ENCODE results near the gene RHBDF2.
"Not testable (repeated sequence)": the region's sequence is repeated elsewhere in the genome, so short reads cannot be mapped to it uniquely, and the experiment has no call there.

The RHBDF2 gene

GRCh38 chr17:76525513-76525833, 24.2 kb upstream of the RHBDF2 start:
- not testable (repeated sequence) for DNase-seq (ENCODE audit: extremely low read depth in 1 of 2, low read depth in 1 of 2)

DNA sequence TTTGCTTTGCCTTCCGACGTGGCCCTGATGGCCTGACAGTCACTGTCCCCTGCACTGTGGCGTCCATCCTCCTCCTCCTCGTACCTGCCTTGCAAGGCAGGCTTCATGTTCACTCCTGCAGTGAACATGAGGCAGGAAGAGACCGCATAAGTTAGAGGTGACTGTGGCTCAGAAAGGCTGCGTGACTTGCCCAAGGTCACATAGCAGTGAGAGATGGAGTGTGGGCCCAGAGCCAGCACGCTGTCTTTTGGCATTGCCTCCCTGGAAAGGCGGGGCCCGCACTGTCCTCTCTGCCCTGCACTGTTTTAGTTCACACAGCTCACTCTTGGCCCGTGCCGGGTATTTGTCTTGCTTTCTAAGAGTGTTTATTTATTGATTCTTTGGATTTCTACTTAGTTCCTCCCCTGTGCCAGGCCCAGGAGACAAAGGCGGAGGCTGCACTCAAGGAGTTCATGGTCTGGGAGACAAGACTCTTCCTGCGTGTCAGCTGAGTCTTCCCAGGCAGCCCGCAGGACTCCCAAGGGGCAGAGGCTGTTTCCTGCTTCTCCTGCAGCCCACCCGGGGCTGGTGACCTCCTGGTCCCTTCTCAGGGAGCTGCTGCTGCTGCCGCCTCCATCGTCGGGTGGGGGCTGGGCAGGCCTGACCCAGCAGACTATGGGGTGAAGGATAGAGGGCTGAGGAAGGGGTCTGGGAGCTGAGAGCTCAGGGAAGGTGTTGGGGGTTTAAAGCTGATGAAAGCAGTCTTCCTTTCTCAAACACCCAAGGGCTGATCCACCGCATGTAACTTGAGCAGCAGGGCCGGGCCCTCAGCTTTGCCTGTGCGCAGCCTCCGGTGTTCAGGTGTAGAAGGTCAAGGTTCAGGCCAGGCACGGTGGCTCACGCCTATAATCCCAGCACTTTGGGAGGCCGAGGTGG, 23.6 kb upstream of the RHBDF2 start:
- DNase-seq (ENCODE audit: extremely low read depth in 1 of 2, low read depth in 1 of 2) = no peak

GRCh38 chr17:76523084-76524037, 22.1 kb upstream of the RHBDF2 start:
- peak; percentile 51 to 58 for DNase-seq (ENCODE audit: extremely low read depth in 1 of 2, low read depth in 1 of 2)

DNA sequence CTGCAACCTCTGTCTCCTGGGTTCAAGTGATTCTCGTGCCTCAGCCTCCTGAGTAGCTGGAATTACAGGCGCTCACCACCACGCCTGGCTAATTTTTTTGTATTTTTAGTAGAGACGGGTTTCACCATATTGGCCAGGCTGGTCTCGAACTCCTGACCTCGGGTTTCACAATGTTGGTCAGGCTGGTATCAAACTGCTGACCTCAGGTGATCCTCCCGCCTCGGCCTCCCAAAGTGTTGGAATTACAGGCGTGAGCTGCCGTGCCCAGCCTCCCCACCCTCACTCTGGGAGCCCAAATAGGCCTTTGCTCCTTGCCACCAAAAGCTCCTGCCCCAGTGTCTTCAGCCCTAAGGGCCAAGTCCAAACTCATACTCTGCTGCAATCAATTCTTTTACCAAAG, 20.5 kb upstream of the RHBDF2 start:
- not testable (repeated sequence) for DNase-seq (ENCODE audit: extremely low read depth in 1 of 2, low read depth in 1 of 2)

- DNase-seq (ENCODE audit: extremely low read depth in 1 of 2, low read depth in 1 of 2) = no peak
Observed at GRCh38 chr17:76521262-76521661, 20.0 kb upstream of the RHBDF2 start.

GRCh38 chr17:76519048-76519966, 18.1 kb upstream of the RHBDF2 start:
- no peak for DNase-seq (ENCODE audit: extremely low read depth in 1 of 2, low read depth in 1 of 2)

DNA sequence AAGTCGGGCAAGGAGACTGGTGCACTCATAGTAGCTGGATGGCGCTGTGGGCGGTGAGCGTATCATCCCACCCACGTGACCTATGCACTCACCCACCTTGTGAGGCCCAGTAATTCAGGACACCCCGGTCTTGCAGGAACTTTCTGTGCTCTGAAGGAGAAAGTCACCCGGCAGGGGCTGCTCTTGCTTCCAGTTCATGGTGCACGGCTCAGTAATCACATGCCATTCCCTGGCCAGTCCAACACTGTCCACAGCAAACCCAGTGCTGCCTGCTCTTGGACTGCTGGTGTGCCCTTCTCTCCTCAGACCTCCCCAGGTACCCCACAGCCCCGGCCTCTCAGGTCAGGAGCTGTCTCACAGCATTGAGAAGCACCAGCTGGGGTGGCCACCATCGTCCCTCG, 16.4 kb upstream of the RHBDF2 start:
- no peak for DNase-seq (ENCODE audit: extremely low read depth in 1 of 2, low read depth in 1 of 2)

DNA sequence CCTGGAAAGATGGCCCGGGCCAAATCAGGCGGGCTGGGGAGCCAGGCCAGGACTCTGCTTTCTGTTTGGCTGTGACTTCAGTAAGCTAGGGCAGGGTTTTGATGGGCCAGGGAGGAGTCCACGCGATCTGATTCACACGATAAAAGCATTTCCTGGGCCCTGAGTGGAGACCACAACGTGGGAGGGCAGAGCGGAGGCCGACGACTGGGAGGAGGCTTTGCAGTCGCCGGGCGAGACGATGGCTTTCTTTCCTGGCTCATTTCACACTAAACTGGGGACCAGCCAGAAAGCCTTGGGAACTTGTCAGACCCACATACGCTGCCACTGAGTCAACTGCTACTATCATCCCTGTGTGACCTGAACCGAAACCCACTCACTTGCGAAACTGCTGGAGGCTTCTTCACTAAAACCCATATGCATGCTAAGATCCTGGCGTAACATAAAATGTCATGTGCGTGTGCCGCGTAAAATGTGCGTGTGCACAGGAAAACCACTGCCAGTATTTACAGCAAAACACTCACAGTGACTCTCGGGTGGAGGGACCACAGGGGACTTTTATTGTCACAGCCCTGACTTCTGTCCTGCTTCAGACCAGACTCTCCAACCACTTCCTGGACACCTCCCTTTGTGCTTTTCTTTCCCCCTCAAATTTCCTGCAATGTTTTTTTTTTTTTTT, 14.2 kb upstream of the RHBDF2 start:
- peak; percentile 76 to 92 for DNase-seq (ENCODE audit: extremely low read depth in 1 of 2, low read depth in 1 of 2)

- DNase-seq (ENCODE audit: extremely low read depth in 1 of 2, low read depth in 1 of 2) = not testable (repeated sequence)
Observed at GRCh38 chr17:76514355-76514754, 13.1 kb upstream of the RHBDF2 start.

GRCh38 chr17:76513306-76513692, 12.1 kb upstream of the RHBDF2 start:
- DNase-seq (ENCODE audit: extremely low read depth in 1 of 2, low read depth in 1 of 2) = no peak

DNA sequence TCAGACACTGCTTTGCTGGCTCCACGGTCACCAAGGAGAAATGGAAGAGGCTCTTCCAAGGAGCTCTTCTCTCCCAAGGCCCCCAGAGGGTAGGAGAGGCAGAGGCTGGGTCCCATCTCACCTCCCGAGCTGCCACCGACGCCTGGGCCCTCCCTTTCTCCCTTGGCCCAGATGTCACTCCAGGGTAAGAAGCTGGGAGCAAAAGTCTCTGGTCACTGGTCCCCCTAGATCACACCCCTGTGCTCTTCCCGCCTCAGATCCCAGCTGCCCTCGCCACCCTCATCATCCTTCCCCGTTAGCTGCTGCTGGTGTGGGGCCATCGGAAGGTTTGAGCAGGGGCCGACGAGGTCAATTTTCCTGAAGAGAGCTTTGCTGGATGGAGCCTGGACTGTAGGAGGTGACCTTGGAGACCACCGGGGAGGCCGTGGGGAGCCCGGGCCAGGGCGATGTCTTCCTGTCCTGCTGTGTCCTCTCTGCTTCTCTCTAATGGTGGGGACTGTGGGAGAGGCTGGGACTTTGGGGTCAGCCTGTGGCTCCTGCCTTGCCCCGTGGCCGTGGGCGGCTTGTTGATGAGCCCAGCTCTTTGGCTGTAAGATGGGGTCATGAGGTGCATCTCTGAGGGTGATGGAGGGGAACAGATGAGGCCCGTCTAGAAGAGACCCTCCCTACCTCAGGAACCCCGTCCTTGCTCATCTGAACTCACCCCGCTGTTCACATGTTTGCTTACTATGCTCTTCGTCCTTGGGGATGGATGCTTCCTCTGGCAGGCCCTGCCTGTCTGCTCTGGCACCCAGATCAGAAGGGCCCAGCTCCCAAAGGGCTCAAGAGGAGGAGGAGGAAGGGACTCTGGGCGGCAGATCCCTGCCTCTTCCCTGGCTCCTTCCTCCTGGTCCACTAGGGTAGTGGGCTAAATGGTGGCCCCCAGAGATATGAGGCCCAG, 11.4 kb upstream of the RHBDF2 start:
- DNase-seq (ENCODE audit: extremely low read depth in 1 of 2, low read depth in 1 of 2) = no peak

DNA sequence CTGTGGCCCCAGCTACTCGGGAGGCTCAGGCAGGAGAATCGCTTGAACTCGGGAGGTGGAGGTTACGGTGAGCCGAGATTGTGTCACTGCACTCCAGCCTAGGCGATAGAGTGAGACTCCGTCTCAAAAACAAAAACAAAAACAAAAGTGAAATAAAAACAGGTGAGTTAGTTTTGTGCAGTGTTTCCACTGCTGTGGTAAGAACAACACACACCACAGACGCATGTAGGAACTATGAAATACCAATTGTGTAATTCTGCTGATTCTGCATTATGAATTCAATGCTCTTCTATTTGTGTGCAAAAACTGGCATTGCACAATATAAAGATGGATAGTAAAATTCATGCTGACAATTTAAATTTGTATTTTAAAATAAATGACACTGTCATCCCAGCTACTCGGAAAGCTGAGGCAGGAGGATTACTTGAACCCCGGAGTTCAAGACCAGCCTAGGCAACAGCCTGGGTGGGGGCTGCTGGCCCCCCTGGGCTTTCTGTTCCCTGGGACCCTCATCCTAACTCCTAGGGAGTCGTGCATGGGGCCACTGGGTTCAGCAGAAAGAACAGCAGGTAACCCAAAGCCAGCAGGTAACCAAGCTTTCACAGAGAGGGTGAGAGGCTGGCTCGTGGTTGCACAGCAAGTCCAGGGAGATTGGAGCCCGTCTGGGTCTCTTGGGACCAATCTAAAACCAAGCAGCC, 10.6 kb upstream of the RHBDF2 start:
- no peak for DNase-seq (ENCODE audit: extremely low read depth in 1 of 2, low read depth in 1 of 2)

- DNase-seq (ENCODE audit: extremely low read depth in 1 of 2, low read depth in 1 of 2) = no peak
Observed at GRCh38 chr17:76510831-76511244, 9.6 kb upstream of the RHBDF2 start.

DNA sequence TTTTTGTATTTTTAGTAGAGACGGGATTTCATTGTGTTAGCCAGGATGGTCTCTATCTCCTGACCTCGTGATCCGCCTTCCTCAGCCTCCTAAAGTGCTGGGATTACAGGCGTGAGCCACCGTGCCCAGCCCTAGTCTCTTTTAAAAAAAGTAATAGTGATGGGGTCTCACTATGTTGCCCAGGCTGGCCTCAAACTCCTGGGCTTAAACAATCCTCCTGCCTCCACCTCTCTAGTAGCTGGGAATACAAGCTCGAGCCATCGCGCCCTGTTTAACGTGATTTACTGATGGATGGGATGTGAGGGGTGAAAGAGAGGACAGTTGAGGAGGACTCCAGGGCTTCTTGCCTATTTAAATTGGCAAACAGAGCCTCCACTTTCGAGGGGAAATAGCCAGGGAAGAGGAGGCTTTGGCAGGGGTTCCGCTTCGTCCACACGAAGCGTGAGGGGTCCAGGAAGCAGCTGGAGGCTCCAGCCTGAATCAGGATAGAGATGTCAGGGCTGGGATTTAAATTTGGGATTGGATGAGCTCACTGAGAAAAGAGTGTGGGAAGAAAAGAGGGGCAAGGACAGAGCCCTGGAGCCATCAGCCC, 7.3 kb upstream of the RHBDF2 start:
- not testable (repeated sequence) for DNase-seq (ENCODE audit: extremely low read depth in 1 of 2, low read depth in 1 of 2)

DNA sequence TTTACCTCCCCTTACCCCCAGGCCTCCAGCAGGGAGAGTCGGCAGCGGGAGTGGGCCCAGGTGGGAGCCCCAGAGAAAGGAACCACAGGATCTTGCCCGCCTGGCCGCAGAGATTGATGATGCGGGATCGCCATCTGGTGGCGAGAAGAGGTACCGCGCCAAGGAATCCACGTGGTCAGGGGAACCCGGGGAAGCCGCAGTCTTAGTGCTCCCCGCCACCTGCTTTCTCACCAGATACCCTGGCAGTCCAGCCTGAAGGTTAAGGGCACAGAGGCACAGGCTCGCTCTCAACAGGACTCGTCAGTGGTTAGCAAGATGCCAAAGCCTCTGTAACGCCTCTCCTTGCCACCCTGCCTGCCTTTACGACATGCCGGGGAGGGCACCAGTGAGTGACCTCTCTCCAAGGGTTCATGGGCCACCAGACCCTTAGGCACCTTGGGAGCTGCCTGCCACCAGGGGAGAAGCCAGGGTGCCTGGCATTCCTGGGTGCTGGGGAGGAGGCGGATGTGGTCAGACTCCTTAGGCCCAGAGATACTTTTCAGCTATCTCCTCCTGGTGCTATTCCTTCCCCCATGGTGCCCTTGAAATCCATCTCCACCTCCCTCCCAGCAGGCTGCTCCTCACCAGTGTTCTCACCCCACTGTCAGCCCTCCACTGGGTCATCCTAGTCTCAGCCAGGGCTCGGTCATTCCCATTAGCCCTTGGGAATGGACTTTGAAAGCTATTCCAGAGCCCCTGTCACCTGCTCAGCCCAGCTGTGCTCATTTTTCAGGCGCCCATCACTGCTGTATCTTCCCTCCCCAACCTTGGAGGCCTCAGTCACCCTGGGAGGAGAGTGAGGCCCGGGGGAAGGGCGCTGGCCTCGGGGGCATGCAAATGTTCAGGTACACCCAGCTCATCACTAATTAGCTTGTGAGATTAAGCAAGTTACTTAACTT, 5.5 kb upstream of the RHBDF2 start:
- peak; percentile 69 to 73 for DNase-seq (ENCODE audit: extremely low read depth in 1 of 2, low read depth in 1 of 2)

- no peak for DNase-seq (ENCODE audit: extremely low read depth in 1 of 2, low read depth in 1 of 2)
Observed at GRCh38 chr17:76504117-76504516, 2.9 kb upstream of the RHBDF2 start.

Data from stimulated activated CD8-positive, alpha-beta memory T cell treated with anti-CD3 and anti-CD28 coated beads, Interleukin-7, amount 100 ng/mL, for 48 hours (primary cell).